ENCODE results near the gene OSBP.

- TF ChIP-seq FOXK2 (IDR thresholded peaks at IDR 0.05) (no peak), BHLHE40 (IDR thresholded peaks at IDR 0.05; ENCODE audit: borderline replicate concordance) (no peak)
Observed at GRCh38 chr11:59575505-59575904, 40.1 kb downstream of the OSBP start.
